GM23248 (cell line): Measurements from ENCODE around the gene PEX26.

Experiments used
- EZH2 ChIP-seq: fragments of 200-600 bp; sonication (generic); IDR thresholded peaks from 2 replicates; pipeline ENCODE4 v1.6.1; 2018; ENCODE audit warnings: antibody characterized with exemption, mild to moderate bottlenecking; ENCODE audit not compliant: insufficient read depth, poor library complexity, severe bottlenecking
- EZH2phosphoT487 ChIP-seq: fragments of 200-600 bp; sonication (generic); IDR thresholded peaks from 2 replicates; pipeline ENCODE4 v1.6.1; 2018; ENCODE audit warnings: antibody characterized with exemption, moderate library complexity, mild to moderate bottlenecking, low read depth; ENCODE audit not compliant: insufficient read depth

DNA sequence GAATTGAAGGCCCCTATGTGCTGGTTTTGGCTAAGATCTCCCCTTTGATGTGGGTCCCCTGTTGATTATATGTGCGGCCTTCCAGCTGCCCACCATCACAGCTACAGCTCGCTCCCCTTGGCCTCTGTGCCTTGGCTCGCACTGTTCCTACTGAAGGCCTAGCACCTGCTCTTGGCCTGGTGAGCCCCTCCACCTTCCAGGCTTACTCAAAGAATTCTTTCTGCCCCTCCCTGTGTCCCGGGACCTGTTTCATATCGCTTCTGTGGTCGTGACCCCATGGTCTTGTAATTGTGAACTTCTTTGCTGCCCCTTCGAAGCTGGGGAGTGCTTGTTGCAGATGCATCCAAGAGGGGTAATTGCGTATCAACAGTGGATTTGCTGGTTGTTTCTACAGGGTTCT, 12.5 kb downstream of the PEX26 start:
- no peak for TF ChIP-seq EZH2
- no peak for TF ChIP-seq EZH2phosphoT487
